H9 (cell line): ENCODE measurements around the gene IFNA21. TPM values are rescaled to one million over a fixed set of nuclear protein-coding genes. Genes with fewer than 3 reads are reported as not detected.
"Not testable (repeated sequence)": the region's sequence is repeated elsewhere in the genome, so short reads cannot be mapped to it uniquely, and the experiment has no call there.

Source experiments
- DNase-seq: peaks from one replicate; pipeline ENCODE4 v3.0.0-alpha.2; 2017
- H2AFZ ChIP-seq: one replicate; pipeline ENCODE4 v1.6.1; 2013; ENCODE audit warnings: mild to moderate bottlenecking, low read length, control low read depth, moderate library complexity
- H2AK5ac ChIP-seq: 2 replicates; pipeline ENCODE4 v1.6.1; 2013; ENCODE audit warnings: low read length, control low read depth, mixed read lengths; ENCODE audit not compliant: insufficient read length
- H2BK120ac ChIP-seq: one replicate; pipeline ENCODE4 v1.6.1; 2013; ENCODE audit warnings: low read depth, mild to moderate bottlenecking, low read length, control low read depth, inconsistent platforms; ENCODE audit not compliant: poor library complexity, severe bottlenecking
- H2BK12ac ChIP-seq: 2 replicates; pipeline ENCODE4 v1.6.1; 2013; ENCODE audit warnings: low read length, control low read depth, mixed read lengths, low read depth; ENCODE audit not compliant: insufficient read length
- H2BK15ac ChIP-seq: 2 replicates; pipeline ENCODE4 v1.6.1; 2013; ENCODE audit warnings: low read depth, low read length, control low read depth
- H2BK20ac ChIP-seq: one replicate; pipeline ENCODE4 v1.6.1; 2013; ENCODE audit warnings: low read depth, mild to moderate bottlenecking, low read length, control low read depth, inconsistent platforms; ENCODE audit not compliant: poor library complexity, severe bottlenecking
- H2BK5ac ChIP-seq: 2 replicates; pipeline ENCODE4 v1.6.1; 2013; ENCODE audit warnings: low read length, control low read depth, mixed read lengths; ENCODE audit not compliant: insufficient read length
- H3K14ac ChIP-seq: 2 replicates; pipeline ENCODE4 v1.6.1; 2013; ENCODE audit warnings: low read length, control low read depth; ENCODE audit not compliant: insufficient read depth
- H3K18ac ChIP-seq: 2 replicates; pipeline ENCODE4 v1.6.1; 2013; ENCODE audit warnings: low read depth, mild to moderate bottlenecking, mixed read lengths, low read length, control low read depth; ENCODE audit not compliant: insufficient read length
- H3K23ac ChIP-seq: 2 replicates; pipeline ENCODE4 v1.6.1; 2013; ENCODE audit warnings: low read length, control low read depth, mixed read lengths, low read depth; ENCODE audit not compliant: insufficient read length
- H3K23me2 ChIP-seq: 2 replicates; pipeline ENCODE4 v1.6.1; 2013; ENCODE audit warnings: low read depth, mild to moderate bottlenecking, mixed read lengths, low read length, control low read depth; ENCODE audit not compliant: insufficient read length, poor library complexity, severe bottlenecking
- H3K27ac ChIP-seq: 2 replicates; pipeline ENCODE4 v1.5.1; 2013; ENCODE audit warnings: low read length, control low read depth, mixed read lengths, low read depth; ENCODE audit not compliant: insufficient read length
- H3K27me3 ChIP-seq: 2 replicates; pipeline ENCODE4 v1.6.1; 2013; ENCODE audit warnings: low read length, control low read depth, inconsistent platforms; ENCODE audit not compliant: insufficient read depth
- H3K4ac ChIP-seq: 2 replicates; pipeline ENCODE4 v1.6.1; 2013; ENCODE audit warnings: low read depth, mild to moderate bottlenecking, control low read depth, inconsistent platforms, low read length, moderate library complexity
- H3K4me1 ChIP-seq: 2 replicates; pipeline ENCODE4 v1.6.1; 2013; ENCODE audit warnings: low read length, control low read depth, inconsistent platforms; ENCODE audit not compliant: insufficient read depth
- H3K4me2 ChIP-seq: 2 replicates; pipeline ENCODE4 v1.6.1; 2013; ENCODE audit warnings: low read length, control low read depth, mixed read lengths; ENCODE audit not compliant: insufficient read length, insufficient read depth
- H3K56ac ChIP-seq: 2 replicates; pipeline ENCODE4 v1.6.1; 2013; ENCODE audit warnings: low read depth, mild to moderate bottlenecking, mixed read lengths, low read length, control low read depth; ENCODE audit not compliant: insufficient read length
- H3K79me1 ChIP-seq: 2 replicates; pipeline ENCODE4 v1.6.1; 2013; ENCODE audit warnings: low read depth, mild to moderate bottlenecking, moderate library complexity, low read length, control low read depth, inconsistent platforms; ENCODE audit not compliant: insufficient read depth, poor library complexity, severe bottlenecking
- H3K79me2 ChIP-seq: 2 replicates; pipeline ENCODE4 v1.6.1; 2013; ENCODE audit warnings: low read length, control low read depth, inconsistent platforms; ENCODE audit not compliant: insufficient read depth
- H3K9ac ChIP-seq: 2 replicates; pipeline ENCODE4 v1.6.1; 2013; ENCODE audit warnings: low read length, control low read depth, mixed read lengths; ENCODE audit not compliant: insufficient read length; ENCODE audit errors: extremely low read depth
- H3K9me3 ChIP-seq: one replicate; pipeline ENCODE4 v1.6.1; 2013; ENCODE audit warnings: low read depth, low read length, inconsistent platforms; ENCODE audit not compliant: control insufficient read depth
- H3T11ph ChIP-seq: one replicate; pipeline ENCODE4 v1.6.1; 2013; ENCODE audit warnings: mild to moderate bottlenecking, low read length, control low read depth, inconsistent platforms
- H4K20me1 ChIP-seq: one replicate; pipeline ENCODE4 v1.6.1; 2013; ENCODE audit not compliant: control insufficient read depth, insufficient read length, insufficient read depth
- H4K5ac ChIP-seq: 2 replicates; pipeline ENCODE4 v1.6.1; 2013; ENCODE audit warnings: low read depth, mild to moderate bottlenecking, mixed read lengths, low read length, control low read depth; ENCODE audit not compliant: insufficient read length
- H4K8ac ChIP-seq: replicated peaks from 2 replicates; pipeline ENCODE4 v1.6.1; 2013; ENCODE audit warnings: low read length, control low read depth, mixed read lengths, low read depth; ENCODE audit not compliant: insufficient read length
- H4K91ac ChIP-seq: 2 replicates; pipeline ENCODE4 v1.6.1; 2013; ENCODE audit warnings: low read depth, mild to moderate bottlenecking, moderate library complexity, mixed read lengths, low read length, control low read depth; ENCODE audit not compliant: insufficient read length
- H3K27ac Mint-ChIP-seq, 3 experiments: 2 replicates in 2 of 3; 3 replicates in 1 of 3; pipeline ENCODE4 v1.8.0; 2020 to 2021; ENCODE audit warnings: mixed read lengths in 3 of 3, mild to moderate bottlenecking in 1 of 3, moderate library complexity in 1 of 3
- H3K27me3 Mint-ChIP-seq: 2 replicates; pipeline ENCODE4 v1.8.0; 2021; ENCODE audit warnings: low read depth, mild to moderate bottlenecking, moderate library complexity, mixed read lengths
- H3K36me3 Mint-ChIP-seq, 3 experiments: 2 replicates in 2 of 3; 3 replicates in 1 of 3; pipeline ENCODE4 v1.8.0; 2020 to 2021; ENCODE audit warnings: low read depth in 3 of 3, mixed read lengths in 3 of 3; ENCODE audit not compliant: insufficient read depth in 1 of 3
- H3K4me1 Mint-ChIP-seq, 2 experiments: 2 replicates each; pipeline ENCODE4 v1.8.0; 2020; ENCODE audit warnings: mixed read lengths in 2 of 2
- H3K4me3 Mint-ChIP-seq, 2 experiments: 2 replicates in 1 of 2; 3 replicates in 1 of 2; pipeline ENCODE4 v1.8.0; 2020 to 2021; ENCODE audit warnings: mild to moderate bottlenecking in 2 of 2, mixed read lengths in 2 of 2, moderate library complexity in 1 of 2
- H3K9me3 Mint-ChIP-seq, 2 experiments: 2 replicates in 1 of 2; 3 replicates in 1 of 2; pipeline ENCODE4 v1.8.0; 2020; ENCODE audit warnings: mild to moderate bottlenecking in 2 of 2, mixed read lengths in 2 of 2, moderate library complexity in 1 of 2
- CTCF ChIP-seq: fragments of 200-600 bp; sonication (generic); conservative IDR thresholded peaks from 3 replicates; pipeline ENCODE4 v1.8.0; 2021; ENCODE audit warnings: antibody characterized with exemption, mild to moderate bottlenecking
- WGBS: extraction: QIAGEN DNeasy Blood & Tissue Kit; methylation state at CpG from one replicate; pipeline ENCODE4 v1.1.7; 2013; ENCODE audit warnings: missing lambda C conversion rate, low lambda C conversion rate, mixed read lengths; ENCODE audit not compliant: insufficient read length; ENCODE audit errors: extremely low coverage; 5-methylcytosine and 5-hydroxymethylcytosine counted together
- total RNA-seq: library from RNA; stranded (reverse); gene quantifications from 2 replicates; pipeline ENCODE4 v1.2.1, GENCODE V29; 2021

Gene IFNA21
- total RNA-seq, 1 experiment from 2014 or later: not detected

GRCh38 chr9:21135736-21136135 lies 30.7 kb downstream of the IFNA21 start:
- no peaks in the 10 kb centered on the region for H3K23me2 ChIP-seq
- WGBS: no CpG with 5 or more reads among the region's 3 CpGs
- no peaks in the 10 kb centered on the region for H3K4me1 Mint-ChIP-seq
- H3K27me3 Mint-ChIP-seq: no peaks in the 10 kb centered on the region
- H3K4me1 ChIP-seq: no peaks in the 10 kb centered on the region
- H3K18ac ChIP-seq: no peak overlapping the region
- no peak overlapping the region for H2BK12ac ChIP-seq
- H3K4me2 ChIP-seq: no peak overlapping the region
- no peak overlapping the region for H3K9ac ChIP-seq
- no peak overlapping the region for H2BK120ac ChIP-seq
- no peaks in the 10 kb centered on the region for H3K27me3 ChIP-seq
- no peaks in the 10 kb centered on the region for H3K9me3 ChIP-seq
- no peak overlapping the region for H3T11ph ChIP-seq
- H4K8ac ChIP-seq: no peak overlapping the region
- H3K79me1 ChIP-seq: no peaks in the 10 kb centered on the region
- peak overlapping the region in 1 of 3 experiments; percentile 13; a peak in 1 of 7 replicates for H3K27ac Mint-ChIP-seq
- H2AFZ ChIP-seq: no peak overlapping the region
- peak; percentile 55 for TF ChIP-seq CTCF
- no peak overlapping the region for H2BK15ac ChIP-seq
- DNase-seq: no peak
- no peak overlapping the region for H3K23ac ChIP-seq
- H3K4me3 Mint-ChIP-seq: no peak overlapping the region
- no peak overlapping the region for H2BK5ac ChIP-seq
- no peak overlapping the region for H3K56ac ChIP-seq
- H2BK20ac ChIP-seq: no peak overlapping the region
- H4K91ac ChIP-seq: no peak overlapping the region
- no peak overlapping the region for H4K5ac ChIP-seq
- no peak overlapping the region for H3K4ac ChIP-seq
- H2AK5ac ChIP-seq: no peak overlapping the region
- no peak overlapping the region for H3K27ac ChIP-seq
- no peaks in the 10 kb centered on the region for H4K20me1 ChIP-seq
- no peak overlapping the region for H3K14ac ChIP-seq
- H3K36me3 Mint-ChIP-seq: no peaks in the 10 kb centered on the region
- H3K79me2 ChIP-seq: no peaks in the 10 kb centered on the region
- no peaks in the 10 kb centered on the region for H3K9me3 Mint-ChIP-seq

GRCh38 chr9:21128186-21128585 lies 38.3 kb downstream of the IFNA21 start:
- not testable (repeated sequence) for H3K27ac Mint-ChIP-seq, H3K23me2 ChIP-seq, H2BK20ac ChIP-seq, H3K56ac ChIP-seq, H2AFZ ChIP-seq, H3K27ac ChIP-seq, H4K20me1 ChIP-seq, H3K4me1 Mint-ChIP-seq, H2BK5ac ChIP-seq, H3K36me3 Mint-ChIP-seq, H3K23ac ChIP-seq, H4K8ac ChIP-seq, H3T11ph ChIP-seq, H3K9me3 Mint-ChIP-seq, H3K9ac ChIP-seq, H2BK15ac ChIP-seq, H2AK5ac ChIP-seq, H3K4ac ChIP-seq, H4K5ac ChIP-seq, H3K27me3 ChIP-seq, H3K9me3 ChIP-seq, H3K18ac ChIP-seq, H3K14ac ChIP-seq, DNase-seq, H3K27me3 Mint-ChIP-seq, H2BK12ac ChIP-seq, H3K79me1 ChIP-seq, H4K91ac ChIP-seq, H2BK120ac ChIP-seq, H3K4me3 Mint-ChIP-seq, H3K4me2 ChIP-seq, H3K4me1 ChIP-seq, H3K79me2 ChIP-seq
